ENCODE results near the gene CCT8. TPM values are rescaled to one million over a fixed set of nuclear protein-coding genes. Genes with fewer than 3 reads are reported as not detected.

The CCT8 gene
- total and polyA plus RNA-seq, 2 of the 8 experiments (the other 6 are each of a cell fraction or from before 2014, with no cell fraction given), result 151 to 319 TPM

GRCh38 chr21:29033301-29033700 is 40.1 kb downstream of the CCT8 start (continued):
- no peak for TF ChIP-seq JUND (IDR thresholded peaks at IDR 0.05; ENCODE audit: low read length)
